DMS53 (cell line): ENCODE results near the gene RIPOR1.
A peak's percentile ranks its signal among the peaks of the same experiment; 100 is the strongest.
"Not testable (repeated sequence)": the region's sequence is repeated elsewhere in the genome, so short reads cannot be mapped to it uniquely, and the experiment has no call there.

Experiments used
- DNase-seq: peaks from one replicate; lab custom pipeline; 2025; lab: John Stamatoyannopoulos, UW

Gene RIPOR1

GRCh38 chr16:67528222-67528869, at the start of gene RIPOR1:
Gene RIPOR1 (plus strand): TSS chr16:67528829. CDS start chr16:67538447, 9,618 bp downstream.
- DNase-seq = peak; percentile 71

- DNase-seq = peak; percentile 98
Measured at GRCh38 chr16:67480833-67481560, 47.6 kb upstream of the RIPOR1 start, which contains the start of gene ATP6V0D1. Gene ATP6V0D1 (minus strand): TSS chr16:67481157. CDS start chr16:67481086, 71 bp downstream.

GRCh38 chr16:67481561-67482232, 46.9 kb upstream of the RIPOR1 start:
- DNase-seq = peak; percentile 61

- DNase-seq = no peak
Measured at GRCh38 chr16:67482233-67482924, 46.2 kb upstream of the RIPOR1 start.

GRCh38 chr16:67483150-67483549, 45.5 kb upstream of the RIPOR1 start, which contains the start of gene AGRP:
Gene AGRP (minus strand): TSS chr16:67483547. CDS start chr16:67483398, 149 bp downstream.
- DNase-seq = no peak

GRCh38 chr16:67483731-67484525, 44.7 kb upstream of the RIPOR1 start:
- no peak for DNase-seq

GRCh38 chr16:67486805-67487204, 41.8 kb upstream of the RIPOR1 start:
- no peak for DNase-seq

GRCh38 chr16:67487561-67487960, 41.1 kb upstream of the RIPOR1 start:
- not testable (repeated sequence) for DNase-seq

GRCh38 chr16:67489401-67490083, 39.1 kb upstream of the RIPOR1 start:
- no peak for DNase-seq

GRCh38 chr16:67490335-67491096, 38.1 kb upstream of the RIPOR1 start:
- no peak for DNase-seq

GRCh38 chr16:67499106-67499505, 29.5 kb upstream of the RIPOR1 start:
- DNase-seq = no peak

- peak; percentile 27 for DNase-seq
Measured at GRCh38 chr16:67504031-67505021, 24.3 kb upstream of the RIPOR1 start.

- no peak for DNase-seq
Measured at GRCh38 chr16:67506468-67506867, 22.2 kb upstream of the RIPOR1 start.

GRCh38 chr16:67509016-67509415, 19.6 kb upstream of the RIPOR1 start:
- DNase-seq = no peak

- not testable (repeated sequence) for DNase-seq
Measured at GRCh38 chr16:67513892-67514291, 14.7 kb upstream of the RIPOR1 start.

GRCh38 chr16:67514382-67514828, 14.2 kb upstream of the RIPOR1 start:
- DNase-seq = peak; percentile 87

GRCh38 chr16:67516296-67517154, 12.1 kb upstream of the RIPOR1 start:
- no peak for DNase-seq

- DNase-seq = no peak
Measured at GRCh38 chr16:67517155-67517445, 11.5 kb upstream of the RIPOR1 start.
